NT2/D1 (cell line): ENCODE data around the gene TMEM256.

Source experiments
- DNase-seq: peaks from one replicate; pipeline ENCODE4 v3.0.0-alpha.2; 2011; ENCODE audit warnings: low read depth, low spot score
- H3K27me3 ChIP-seq: 2 replicates; pipeline ENCODE4 v1.6.0; 2011; ENCODE audit warnings: mild to moderate bottlenecking; ENCODE audit not compliant: insufficient read length, insufficient read depth
- H3K36me3 ChIP-seq: 2 replicates; pipeline ENCODE4 v1.6.1; 2011; ENCODE audit warnings: mild to moderate bottlenecking, low read length, mixed read lengths; ENCODE audit not compliant: insufficient read depth, insufficient read length
- H3K4me1 ChIP-seq: 2 replicates; pipeline ENCODE4 v1.5.1; 2011; ENCODE audit not compliant: insufficient read depth, insufficient read length
- H3K4me3 ChIP-seq: 2 replicates; pipeline ENCODE4 v1.5.1; 2011; ENCODE audit warnings: low read depth; ENCODE audit not compliant: insufficient read length
- H3K9ac ChIP-seq: 2 replicates; pipeline ENCODE4 v1.6.0; 2011; ENCODE audit warnings: low read depth; ENCODE audit not compliant: insufficient read length
- H3K9me3 ChIP-seq: 2 replicates; pipeline ENCODE4 v1.5.1; 2011; ENCODE audit warnings: mild to moderate bottlenecking, low read length; ENCODE audit not compliant: insufficient read depth
- SUZ12 ChIP-seq: IDR thresholded peaks from 2 replicates; pipeline ENCODE4 v1.6.1; 2011; ENCODE audit not compliant: insufficient read length, insufficient read depth; ENCODE audit errors: extremely low read depth
- YY1 ChIP-seq: IDR thresholded peaks from 2 replicates; pipeline ENCODE4 v1.6.1; 2011; ENCODE audit not compliant: insufficient read length, insufficient read depth
- ZNF274 ChIP-seq: IDR thresholded peaks from 2 replicates; pipeline ENCODE4 v1.6.1; 2011; ENCODE audit warnings: mild to moderate bottlenecking, low read depth, low read length

The TMEM256 gene

DNA sequence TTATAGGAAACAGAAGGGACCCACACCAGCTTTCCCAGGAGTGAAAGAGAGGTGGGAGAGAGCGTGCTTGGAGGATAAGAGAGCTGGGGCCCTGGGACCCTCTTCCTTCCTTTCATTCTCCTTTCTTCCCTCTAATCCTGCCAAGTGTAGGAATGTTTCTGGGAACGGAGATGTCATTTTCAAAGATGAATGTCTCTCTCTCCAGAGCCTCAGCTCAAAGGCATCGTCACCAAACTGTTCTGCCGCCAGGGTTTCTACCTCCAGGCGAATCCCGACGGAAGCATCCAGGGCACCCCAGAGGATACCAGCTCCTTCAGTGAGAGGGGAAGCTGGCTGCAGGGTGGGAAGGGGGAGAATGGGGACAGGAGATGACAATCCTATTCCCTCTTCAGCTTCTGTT is 37.4 kb upstream of the TMEM256 start:
- DNase-seq: no peak
- H3K9ac ChIP-seq: peak overlapping the region; percentile 93
- no peaks in the 10 kb centered on the region for H3K36me3 ChIP-seq
- peaks cover 9% of the 10 kb centered on the region for H3K4me1 ChIP-seq
- no peaks in the 10 kb centered on the region for H3K9me3 ChIP-seq
- H3K4me3 ChIP-seq: no peak overlapping the region
- TF ChIP-seq YY1 (no peak), SUZ12 (no peak), ZNF274 (no peak)
- peaks cover 58% of the 10 kb centered on the region for H3K27me3 ChIP-seq

DNA sequence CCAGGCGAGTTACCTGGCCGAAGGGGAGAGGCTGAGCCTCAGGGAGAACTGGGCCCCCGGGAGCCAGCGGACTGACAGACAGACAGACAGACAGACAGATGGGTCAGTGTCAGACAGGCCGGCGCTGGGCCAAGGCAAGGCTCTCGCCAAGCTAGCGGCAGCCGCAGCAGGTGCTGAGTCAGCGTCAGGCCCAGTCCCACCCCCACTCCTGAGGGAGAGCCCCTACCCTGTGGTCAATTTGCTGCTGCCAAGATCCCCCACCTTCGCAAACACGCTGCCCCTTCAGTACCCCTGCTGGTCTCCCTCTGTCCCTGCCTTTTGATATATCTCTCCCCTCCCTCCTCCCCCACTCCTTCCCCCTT is 36.9 kb upstream of the TMEM256 start:
- H3K4me3 ChIP-seq: peak overlapping the region; percentile 81
- peaks cover 9% of the 10 kb centered on the region for H3K4me1 ChIP-seq
- no peaks in the 10 kb centered on the region for H3K9me3 ChIP-seq
- no peak for DNase-seq
- H3K27me3 ChIP-seq: peaks cover 60% of the 10 kb centered on the region
- H3K36me3 ChIP-seq: no peaks in the 10 kb centered on the region
- no peak for TF ChIP-seq SUZ12
- TF ChIP-seq YY1: no peak
- no peak for TF ChIP-seq ZNF274
- peak overlapping the region; percentile 93 for H3K9ac ChIP-seq

DNA sequence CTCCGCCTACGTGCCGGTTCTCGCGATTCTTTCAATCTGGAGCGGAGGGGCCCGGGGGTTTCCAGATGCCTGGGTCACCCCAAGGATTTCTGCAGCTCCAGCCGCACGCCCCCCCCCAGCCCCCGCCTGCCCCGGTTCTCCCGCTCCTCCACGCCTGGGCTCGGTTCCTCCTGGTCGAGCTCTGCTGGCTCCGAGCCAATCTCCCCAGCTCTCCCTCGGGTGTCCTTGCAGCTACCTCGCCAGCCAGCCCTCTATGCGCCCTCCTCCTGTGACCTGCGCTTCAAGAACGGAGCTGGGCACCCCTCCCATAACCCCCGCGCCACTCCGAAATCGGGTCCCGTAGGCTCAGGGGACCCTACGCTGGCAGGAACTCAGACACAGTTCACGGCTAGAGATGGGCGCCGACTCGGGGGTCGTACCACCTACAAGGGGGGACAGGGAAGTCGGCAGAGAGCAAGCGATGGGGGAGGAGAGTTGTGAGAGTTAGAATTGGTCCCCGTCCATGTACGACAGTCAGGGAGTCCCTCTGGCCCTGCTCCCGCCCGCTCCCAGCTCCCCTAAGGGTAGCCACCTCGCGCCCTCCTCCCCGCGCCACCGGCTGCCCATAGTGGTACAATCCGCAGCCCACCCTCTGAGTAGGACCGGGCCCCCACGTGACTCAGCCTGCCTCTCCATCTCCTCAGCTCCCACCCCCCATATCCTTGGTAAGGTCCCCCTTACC is 36.4 kb upstream of the TMEM256 start:
- Histone ChIP-seq H3K4me1 (peaks cover 9% of the 10 kb centered on the region), H3K27me3 (peaks cover 60% of the 10 kb centered on the region), H3K4me3 (peak overlapping the region; percentile 81), H3K9me3 (no peaks in the 10 kb centered on the region), H3K36me3 (no peaks in the 10 kb centered on the region), H3K9ac (peak overlapping the region; percentile 93)
- DNase-seq: no peak
- TF ChIP-seq YY1 (no peak), SUZ12 (no peak), ZNF274 (no peak)

DNA sequence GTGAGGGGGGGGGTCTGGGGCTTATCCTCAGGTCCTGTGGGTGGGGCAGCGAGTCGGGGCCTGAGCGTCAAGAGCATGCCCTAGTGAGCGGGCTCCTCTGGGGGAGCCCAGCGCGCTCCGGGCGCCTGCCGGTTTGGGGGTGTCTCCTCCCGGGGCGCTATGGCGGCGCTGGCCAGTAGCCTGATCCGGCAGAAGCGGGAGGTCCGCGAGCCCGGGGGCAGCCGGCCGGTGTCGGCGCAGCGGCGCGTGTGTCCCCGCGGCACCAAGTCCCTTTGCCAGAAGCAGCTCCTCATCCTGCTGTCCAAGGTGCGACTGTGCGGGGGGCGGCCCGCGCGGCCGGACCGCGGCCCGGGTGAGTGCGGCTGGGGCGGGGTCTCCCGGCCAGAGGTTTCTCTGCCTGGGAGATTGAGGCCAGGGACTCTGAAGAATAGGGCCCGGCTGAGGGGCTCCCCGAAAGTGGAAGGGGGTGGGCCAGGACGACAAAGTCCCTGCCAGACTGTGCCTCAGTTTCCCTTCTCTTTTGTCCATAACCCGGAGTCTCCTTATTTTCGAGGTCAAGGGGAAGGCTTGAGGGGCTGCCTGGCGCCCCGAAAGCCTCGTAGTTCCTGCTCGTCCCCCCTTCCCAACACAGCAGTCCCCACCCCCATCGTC is 35.7 kb upstream of the TMEM256 start, which contains the start of gene FGF11:
Gene FGF11, plus strand, starts transcription at position 51 of the 651 bp plus-strand sequence. Its CDS starts 109 bp downstream, at position 160.
- peaks cover 60% of the 10 kb centered on the region for H3K27me3 ChIP-seq

DNA sequence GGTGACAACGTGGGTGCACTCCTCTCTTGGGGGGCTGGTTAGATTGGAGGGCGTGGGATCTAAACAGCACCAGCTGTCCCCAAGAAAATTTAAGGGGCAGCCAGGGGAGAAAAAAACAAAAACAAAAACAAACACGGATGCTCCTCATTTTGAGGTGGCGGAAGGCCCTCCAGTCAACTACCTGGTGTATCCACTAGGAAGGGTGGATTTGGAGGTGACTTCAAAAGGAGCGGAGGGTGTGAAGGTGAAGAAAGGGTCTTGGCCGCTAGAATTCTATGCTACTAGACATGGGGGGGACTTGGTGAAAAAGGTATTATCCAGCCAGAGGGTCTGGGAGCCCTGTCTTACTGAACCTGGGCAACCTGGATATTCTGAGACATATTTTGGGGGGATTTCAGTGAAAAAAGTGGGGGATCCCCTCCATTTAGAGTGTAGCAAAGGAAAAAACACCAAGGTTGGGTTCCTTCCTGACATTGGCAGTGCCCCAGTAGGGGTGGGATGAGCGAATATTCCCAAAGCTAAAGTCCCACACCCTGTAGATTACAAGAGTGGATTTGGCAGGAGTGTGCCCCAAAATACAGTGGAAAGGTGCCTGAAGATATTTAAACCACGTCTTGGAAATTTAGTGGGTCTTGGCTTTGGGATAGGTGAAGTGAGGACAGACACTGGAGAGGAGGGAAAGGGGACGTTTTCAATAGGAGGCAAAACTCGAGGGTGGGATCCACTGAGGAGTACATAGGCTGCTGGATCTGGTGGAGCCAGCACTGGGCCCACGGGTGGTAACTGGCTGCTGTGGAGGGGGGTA is 35.0 kb upstream of the TMEM256 start:
- DNase-seq: no peak
- H3K9me3 ChIP-seq: no peaks in the 10 kb centered on the region
- peaks cover 9% of the 10 kb centered on the region for H3K4me1 ChIP-seq
- no peak for TF ChIP-seq SUZ12
- TF ChIP-seq ZNF274: no peak
- TF ChIP-seq YY1: no peak
- H3K4me3 ChIP-seq: peak overlapping the region; percentile 37
- peaks cover 52% of the 10 kb centered on the region for H3K27me3 ChIP-seq
- peak overlapping the region; percentile 93 for H3K9ac ChIP-seq
- no peaks in the 10 kb centered on the region for H3K36me3 ChIP-seq

More for the DNA sequence above, 35.7 kb upstream of the TMEM256 start, which contains the start of gene FGF11:
- no peak for DNase-seq
- TF ChIP-seq YY1: no peak
- TF ChIP-seq ZNF274: no peak
- no peak for TF ChIP-seq SUZ12
- peak within 1 kb of the TSS; percentile 81 for H3K4me3 ChIP-seq
- H3K9ac ChIP-seq: peak within 1 kb of the TSS; percentile 93
- H3K4me1 ChIP-seq: peaks cover 9% of the 10 kb centered on the region
- no peaks in the 10 kb centered on the region for H3K9me3 ChIP-seq
- H3K36me3 ChIP-seq: no peaks in the 10 kb centered on the region

DNA sequence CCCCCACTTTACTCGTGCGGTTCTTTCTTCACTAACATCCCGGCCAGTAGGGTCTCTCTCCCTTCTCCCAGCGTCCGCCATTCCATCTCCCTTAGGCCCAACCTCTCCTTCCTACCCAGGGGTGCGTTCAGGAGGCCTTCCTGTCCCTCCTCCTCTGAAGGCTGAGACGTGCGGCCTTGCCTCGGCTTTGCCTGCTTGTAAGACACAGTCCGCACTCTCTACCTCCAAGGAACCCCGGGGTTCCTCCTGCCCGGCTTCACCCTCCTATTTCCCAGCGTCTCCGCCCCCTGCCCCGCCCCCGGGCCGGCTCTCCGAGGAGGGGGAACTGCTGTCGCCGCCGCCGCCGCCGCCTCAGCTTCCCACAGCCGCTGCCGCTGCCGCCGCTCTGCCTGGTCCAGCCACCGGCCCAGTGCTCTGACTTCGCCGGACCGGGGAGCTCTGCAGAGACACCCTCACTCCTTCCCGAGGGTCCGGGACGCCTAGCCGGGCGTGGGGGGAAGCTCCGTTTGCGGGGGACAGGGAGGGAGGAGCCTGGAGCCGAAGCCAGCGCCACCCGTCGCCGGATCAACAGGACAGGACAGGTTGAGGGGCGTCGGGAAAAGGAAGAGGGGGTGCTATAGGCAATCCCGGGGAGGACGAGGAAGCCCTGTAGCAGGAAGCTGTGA is 34.2 kb upstream of the TMEM256 start:
- H3K4me3 ChIP-seq: peak overlapping the region; percentile 39

More for the DNA sequence above, 34.2 kb upstream of the TMEM256 start:
- Histone ChIP-seq H3K9ac (peak overlapping the region; percentile 74), H3K4me1 (peaks cover 9% of the 10 kb centered on the region), H3K27me3 (peaks cover 44% of the 10 kb centered on the region), H3K9me3 (no peaks in the 10 kb centered on the region), H3K36me3 (no peaks in the 10 kb centered on the region)
- TF ChIP-seq SUZ12 (no peak), ZNF274 (no peak)
- no peak for DNase-seq
